Measurements from ENCODE around the gene KLHL29. TPM values are rescaled to one million over a fixed set of nuclear protein-coding genes. Genes with fewer than 3 reads are reported as not detected.

The KLHL29 gene
- total RNA-seq, 1 donor from 2014 or later: 5.5 TPM

- Histone ChIP-seq H3K79me2 (ENCODE audit: insufficient read depth, low read length) (no peaks in the 10 kb centered on the region), H4K20me1 (ENCODE audit: insufficient read depth, low read length) (no peaks in the 10 kb centered on the region), H3K27me3 (ENCODE audit: insufficient read depth, low read length) (no peaks in the 10 kb centered on the region), H3K27ac (ENCODE audit: low read depth, low read length) (no peak overlapping the region), H3K4me1 (ENCODE audit: insufficient read depth, low read length) (no peaks in the 10 kb centered on the region), H3K4me2 (ENCODE audit: low read length) (no peak overlapping the region), H3K9me3 (ENCODE audit: insufficient read depth, low read depth, low read length) (no peaks in the 10 kb centered on the region), H2AFZ (ENCODE audit: low read depth, low read length) (no peak overlapping the region), H3K4me3 (ENCODE audit: insufficient read depth, low read depth, low read length) (no peak overlapping the region), H3K9ac (ENCODE audit: low read length) (no peak overlapping the region), H3K36me3 (ENCODE audit: insufficient read depth, low read length) (no peaks in the 10 kb centered on the region)
- peaks cover 61% of the 10 kb centered on the region for H3K27me3 Mint-ChIP-seq (ENCODE audit: low read depth, unreplicated experiment)
- peaks cover 4% of the 10 kb centered on the region for H3K9me3 Mint-ChIP-seq (ENCODE audit: unreplicated experiment)
- DNase-seq (ENCODE audit: low read depth): no peak
- H3K4me3 Mint-ChIP-seq (ENCODE audit: unreplicated experiment): no peak overlapping the region
- no peaks in the 10 kb centered on the region for H3K4me1 Mint-ChIP-seq (ENCODE audit: low read depth, unreplicated experiment)
- no peak for FAIRE-seq
- H3K27ac Mint-ChIP-seq (ENCODE audit: unreplicated experiment): no peak overlapping the region
- TF ChIP-seq EZH2 (IDR thresholded peaks at IDR 0.05; ENCODE audit: insufficient read depth, low read length): no peak
- TF ChIP-seq, protein P1, sequence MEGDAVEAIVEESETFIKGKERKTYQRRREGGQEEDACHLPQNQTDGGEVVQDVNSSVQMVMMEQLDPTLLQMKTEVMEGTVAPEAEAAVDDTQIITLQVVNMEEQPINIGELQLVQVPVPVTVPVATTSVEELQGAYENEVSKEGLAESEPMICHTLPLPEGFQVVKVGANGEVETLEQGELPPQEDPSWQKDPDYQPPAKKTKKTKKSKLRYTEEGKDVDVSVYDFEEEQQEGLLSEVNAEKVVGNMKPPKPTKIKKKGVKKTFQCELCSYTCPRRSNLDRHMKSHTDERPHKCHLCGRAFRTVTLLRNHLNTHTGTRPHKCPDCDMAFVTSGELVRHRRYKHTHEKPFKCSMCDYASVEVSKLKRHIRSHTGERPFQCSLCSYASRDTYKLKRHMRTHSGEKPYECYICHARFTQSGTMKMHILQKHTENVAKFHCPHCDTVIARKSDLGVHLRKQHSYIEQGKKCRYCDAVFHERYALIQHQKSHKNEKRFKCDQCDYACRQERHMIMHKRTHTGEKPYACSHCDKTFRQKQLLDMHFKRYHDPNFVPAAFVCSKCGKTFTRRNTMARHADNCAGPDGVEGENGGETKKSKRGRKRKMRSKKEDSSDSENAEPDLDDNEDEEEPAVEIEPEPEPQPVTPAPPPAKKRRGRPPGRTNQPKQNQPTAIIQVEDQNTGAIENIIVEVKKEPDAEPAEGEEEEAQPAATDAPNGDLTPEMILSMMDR (IDR thresholded peaks at IDR 0.05; ENCODE audit: insufficient read depth, low read depth, low read length): no peak
- no peaks in the 10 kb centered on the region for H3K36me3 Mint-ChIP-seq (ENCODE audit: low read depth, unreplicated experiment)
Measured at GRCh38 chr2:23583467-23583866, 198.5 kb downstream of the KLHL29 start.

- TF ChIP-seq, protein P1 (IDR thresholded peaks at IDR 0.05; ENCODE audit: insufficient read depth, low read depth, low read length): no peak
- TF ChIP-seq EZH2 (IDR thresholded peaks at IDR 0.05; ENCODE audit: insufficient read depth, low read length): no peak
- H3K27me3 Mint-ChIP-seq (ENCODE audit: low read depth, unreplicated experiment): peaks cover 61% of the 10 kb centered on the region
- Histone ChIP-seq H3K27ac (ENCODE audit: low read depth, low read length) (no peak overlapping the region), H3K9me3 (ENCODE audit: insufficient read depth, low read depth, low read length) (no peaks in the 10 kb centered on the region), H3K27me3 (ENCODE audit: insufficient read depth, low read length) (no peaks in the 10 kb centered on the region), H3K79me2 (ENCODE audit: insufficient read depth, low read length) (no peaks in the 10 kb centered on the region), H3K4me1 (ENCODE audit: insufficient read depth, low read length) (no peaks in the 10 kb centered on the region), H3K4me2 (ENCODE audit: low read length) (no peak overlapping the region), H2AFZ (ENCODE audit: low read depth, low read length) (no peak overlapping the region), H3K4me3 (ENCODE audit: insufficient read depth, low read depth, low read length) (no peak overlapping the region), H3K36me3 (ENCODE audit: insufficient read depth, low read length) (no peaks in the 10 kb centered on the region), H4K20me1 (ENCODE audit: insufficient read depth, low read length) (no peaks in the 10 kb centered on the region), H3K9ac (ENCODE audit: low read length) (no peak overlapping the region)
- DNase-seq (ENCODE audit: low read depth): no peak
- no peak for FAIRE-seq
- no peaks in the 10 kb centered on the region for H3K4me1 Mint-ChIP-seq (ENCODE audit: low read depth, unreplicated experiment)
- no peaks in the 10 kb centered on the region for H3K36me3 Mint-ChIP-seq (ENCODE audit: low read depth, unreplicated experiment)
- peaks cover 4% of the 10 kb centered on the region for H3K9me3 Mint-ChIP-seq (ENCODE audit: unreplicated experiment)
- no peak overlapping the region for H3K4me3 Mint-ChIP-seq (ENCODE audit: unreplicated experiment)
- H3K27ac Mint-ChIP-seq (ENCODE audit: unreplicated experiment): no peak overlapping the region
Measured at GRCh38 chr2:23584054-23584745, 199.2 kb downstream of the KLHL29 start.
